HEK293T (cell line): ENCODE measurements around the gene POTEG.
"Not testable (repeated sequence)": the region's sequence is repeated elsewhere in the genome, so short reads cannot be mapped to it uniquely, and the experiment has no call there.

Source experiments
- ARNT ChIP-seq: fragments of 450-650 bp; IDR thresholded peaks from 2 replicates; pipeline ENCODE4 v1.6.1; 2017; ENCODE audit warnings: mild to moderate bottlenecking
- FOXA1 ChIP-seq: fragments of 450-650 bp; IDR thresholded peaks from 2 replicates; pipeline ENCODE4 v1.6.1; 2016; ENCODE audit warnings: mild to moderate bottlenecking
- NFRKB ChIP-seq: fragments of 450-650 bp; IDR thresholded peaks from 2 replicates; pipeline ENCODE4 v1.6.1; 2016; ENCODE audit warnings: mild to moderate bottlenecking, moderate library complexity

GRCh38 chr14:19374451-19374903, 59.7 kb downstream of the POTEG start:
- TF ChIP-seq FOXA1, NFRKB, ARNT: not testable (repeated sequence)
